ENCODE measurements around the gene CCDC47.

GRCh38 chr17:63786971-63787711 is 13.7 kb upstream of the CCDC47 start:
- TF ChIP-seq, protein P1, sequence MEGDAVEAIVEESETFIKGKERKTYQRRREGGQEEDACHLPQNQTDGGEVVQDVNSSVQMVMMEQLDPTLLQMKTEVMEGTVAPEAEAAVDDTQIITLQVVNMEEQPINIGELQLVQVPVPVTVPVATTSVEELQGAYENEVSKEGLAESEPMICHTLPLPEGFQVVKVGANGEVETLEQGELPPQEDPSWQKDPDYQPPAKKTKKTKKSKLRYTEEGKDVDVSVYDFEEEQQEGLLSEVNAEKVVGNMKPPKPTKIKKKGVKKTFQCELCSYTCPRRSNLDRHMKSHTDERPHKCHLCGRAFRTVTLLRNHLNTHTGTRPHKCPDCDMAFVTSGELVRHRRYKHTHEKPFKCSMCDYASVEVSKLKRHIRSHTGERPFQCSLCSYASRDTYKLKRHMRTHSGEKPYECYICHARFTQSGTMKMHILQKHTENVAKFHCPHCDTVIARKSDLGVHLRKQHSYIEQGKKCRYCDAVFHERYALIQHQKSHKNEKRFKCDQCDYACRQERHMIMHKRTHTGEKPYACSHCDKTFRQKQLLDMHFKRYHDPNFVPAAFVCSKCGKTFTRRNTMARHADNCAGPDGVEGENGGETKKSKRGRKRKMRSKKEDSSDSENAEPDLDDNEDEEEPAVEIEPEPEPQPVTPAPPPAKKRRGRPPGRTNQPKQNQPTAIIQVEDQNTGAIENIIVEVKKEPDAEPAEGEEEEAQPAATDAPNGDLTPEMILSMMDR (IDR thresholded peaks at IDR 0.05) = no peak
- no peak for TF ChIP-seq EZH2 (IDR thresholded peaks at IDR 0.05; ENCODE audit: borderline replicate concordance, insufficient read depth, low read depth, low read length, poor library complexity, severe bottlenecking)

Measured in B cell (primary cell).